ENCODE measurements around the gene VAV1.
"Not testable (repeated sequence)": the region's sequence is repeated elsewhere in the genome, so short reads cannot be mapped to it uniquely, and the experiment has no call there.

Gene VAV1

DNA sequence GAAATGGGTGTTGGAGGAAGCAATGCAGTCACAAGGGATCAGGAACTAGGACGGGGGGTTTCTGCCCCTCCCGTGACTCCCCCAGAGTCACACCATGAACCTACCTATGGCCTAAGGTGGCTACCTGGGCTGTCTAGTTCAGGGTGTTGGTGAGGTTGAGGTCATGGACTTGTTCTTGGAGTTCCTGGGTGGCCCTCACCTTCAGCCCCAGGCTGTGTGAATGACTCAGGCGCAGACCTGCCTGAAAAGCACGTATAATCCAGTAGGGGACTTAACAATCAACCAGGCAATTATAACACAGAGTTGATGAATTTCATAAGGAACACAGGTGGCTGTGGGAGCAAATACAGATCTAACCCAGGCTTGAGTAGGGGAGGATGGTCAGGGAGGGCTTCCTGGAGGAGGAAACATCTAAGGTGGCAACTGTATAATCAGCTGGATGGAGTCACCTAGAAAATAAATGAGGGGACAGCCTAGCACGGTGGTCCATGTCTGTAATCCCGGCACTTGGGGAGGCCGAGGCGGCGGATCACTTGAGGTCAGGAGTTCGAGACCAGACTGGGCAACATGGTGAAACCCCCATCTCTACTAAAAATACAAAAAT is 89.3 kb downstream of the VAV1 start:
- DNase-seq: no peak

DNA sequence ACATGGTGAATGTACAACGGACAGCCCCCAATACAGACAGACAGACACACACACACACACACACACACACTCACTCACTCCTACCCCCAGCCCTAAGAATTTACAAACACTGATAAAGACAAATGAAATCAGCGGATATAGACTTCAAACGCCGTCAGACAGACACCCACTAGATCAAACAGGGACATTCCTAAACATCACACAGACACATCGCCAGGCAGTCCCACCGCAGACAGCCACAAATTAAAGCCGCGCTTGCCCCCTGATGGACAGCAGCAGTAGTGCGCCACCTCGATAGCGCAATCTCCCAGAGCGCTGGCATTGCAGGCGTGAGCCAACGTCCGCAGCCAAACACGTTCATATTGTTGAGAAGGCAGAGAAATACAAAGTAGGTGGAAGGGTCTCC is 90.2 kb downstream of the VAV1 start:
- peak; percentile 95 for DNase-seq

DNA sequence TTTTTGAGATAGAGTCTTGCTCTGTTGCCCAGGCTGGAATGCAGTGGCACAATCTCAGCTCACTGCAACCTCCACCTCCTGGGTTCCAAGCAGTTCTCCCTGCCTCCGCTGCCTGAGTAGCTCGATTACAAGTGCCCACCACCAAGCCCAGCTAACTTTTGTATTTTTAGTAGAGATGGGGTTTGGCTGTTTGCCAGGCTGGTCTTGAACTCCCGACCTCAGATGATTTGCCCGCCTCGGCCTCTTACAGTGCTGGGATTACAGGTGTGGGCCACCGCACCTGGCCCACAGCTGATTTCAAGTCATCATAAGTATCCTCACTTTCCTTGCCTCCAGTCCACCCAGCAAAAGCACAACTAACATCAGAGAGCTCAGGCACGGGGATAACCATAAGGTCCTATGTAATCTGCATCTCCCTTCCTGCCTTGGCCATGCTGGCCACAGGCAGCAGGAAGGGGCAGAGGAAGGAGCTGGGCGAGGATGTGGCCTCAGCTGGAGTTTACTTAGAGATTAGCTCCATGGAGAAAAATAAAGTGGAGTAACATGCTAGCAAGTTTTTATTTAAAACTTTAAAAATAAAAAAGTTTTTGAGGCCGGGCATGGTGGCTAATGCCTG is 91.9 kb downstream of the VAV1 start:
- DNase-seq: no peak

DNA sequence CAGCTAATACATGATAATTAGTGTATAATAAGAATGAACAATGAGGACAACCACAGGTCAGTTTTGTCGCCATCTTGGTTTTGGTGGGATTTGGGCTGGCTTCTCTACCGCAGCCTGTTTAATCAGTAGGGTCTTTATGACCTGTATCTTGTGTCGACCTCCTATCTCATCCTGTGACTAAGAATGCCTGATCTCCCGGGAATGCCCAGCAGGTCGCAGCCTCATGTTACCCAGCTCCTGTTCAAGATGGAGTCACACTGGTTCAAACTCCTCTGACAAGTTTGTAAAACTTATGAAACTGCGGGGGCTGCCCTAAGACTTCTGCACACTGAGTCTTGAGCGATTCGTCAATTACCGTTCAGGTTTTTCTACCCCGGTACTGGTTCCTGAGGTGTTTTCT is 93.3 kb downstream of the VAV1 start:
- no peak for DNase-seq

DNA sequence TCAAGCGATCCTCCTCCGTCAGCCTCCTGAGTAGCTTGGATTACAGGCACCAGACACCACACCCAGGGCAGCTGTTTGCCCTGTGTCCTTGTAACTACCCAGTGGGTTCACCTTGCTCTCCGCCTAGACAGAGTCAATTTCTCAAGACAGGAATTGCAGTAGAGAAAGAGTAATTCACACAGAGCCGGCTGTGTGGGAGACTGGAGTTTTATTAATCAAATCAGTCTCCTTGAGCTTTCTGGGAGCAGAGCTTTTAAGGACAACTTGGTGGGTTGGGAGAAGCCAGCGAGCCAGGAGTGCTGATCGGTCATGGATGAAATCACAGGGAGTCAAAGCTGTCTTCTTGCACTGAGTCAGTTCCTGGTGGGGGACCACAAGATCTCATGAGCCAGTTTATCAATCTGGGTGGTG is 94.2 kb downstream of the VAV1 start:
- DNase-seq: no peak

DNA sequence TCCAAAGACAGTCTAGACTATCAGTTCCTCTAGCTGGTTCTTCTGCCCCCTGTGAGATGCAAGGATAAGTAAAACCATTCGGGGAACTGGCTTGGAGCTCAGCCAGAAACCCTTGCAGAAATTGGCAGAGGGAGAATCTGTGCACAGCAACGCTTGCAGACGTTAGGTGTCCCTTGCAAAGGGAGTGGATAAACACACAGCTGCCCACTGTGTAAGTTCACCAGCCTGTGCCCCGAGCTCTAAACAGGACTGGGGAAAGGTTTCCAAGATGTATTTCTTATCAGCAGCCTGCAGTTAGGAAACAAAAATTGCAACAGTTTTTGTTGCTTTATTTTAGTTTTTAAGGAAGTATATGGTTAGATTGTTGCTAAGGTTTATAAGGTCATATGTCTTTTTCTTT is 95.8 kb downstream of the VAV1 start:
- no peak for DNase-seq

DNA sequence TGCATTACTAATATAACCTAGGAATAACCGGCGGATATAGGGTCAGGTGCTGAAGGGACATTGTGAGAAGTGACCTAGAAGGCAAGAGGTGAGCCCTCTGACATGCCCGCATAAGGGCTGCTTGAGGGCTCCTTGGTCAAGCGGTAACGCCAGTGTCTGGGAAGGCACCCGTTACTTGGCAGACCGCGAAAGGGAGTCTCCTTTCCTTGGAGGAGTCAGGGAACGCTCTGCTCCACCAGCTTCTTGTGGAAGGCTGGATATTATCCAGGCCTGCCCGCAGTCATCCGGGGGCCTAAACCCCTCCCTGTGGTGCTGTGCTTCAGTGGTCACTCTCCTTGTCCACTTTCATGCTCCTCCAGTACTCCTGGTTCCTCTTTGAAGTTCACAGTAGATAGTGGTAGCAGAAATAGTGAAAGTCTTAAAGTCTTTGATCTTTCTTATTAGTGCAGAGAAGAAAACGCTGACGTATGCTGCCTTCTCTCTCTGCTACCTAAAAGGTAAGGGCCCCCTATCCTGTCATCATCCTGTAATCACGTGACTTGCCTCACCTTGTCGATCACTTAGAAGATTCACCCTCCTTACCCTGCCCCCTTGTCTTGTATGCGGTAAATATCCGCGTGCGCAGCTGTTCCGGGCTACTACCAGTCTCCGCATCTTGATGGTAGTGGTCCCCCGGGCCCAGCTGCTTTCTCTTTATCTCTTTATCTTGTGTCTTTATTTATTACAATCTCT is 96.8 kb downstream of the VAV1 start:
- DNase-seq: not testable (repeated sequence)

DNA sequence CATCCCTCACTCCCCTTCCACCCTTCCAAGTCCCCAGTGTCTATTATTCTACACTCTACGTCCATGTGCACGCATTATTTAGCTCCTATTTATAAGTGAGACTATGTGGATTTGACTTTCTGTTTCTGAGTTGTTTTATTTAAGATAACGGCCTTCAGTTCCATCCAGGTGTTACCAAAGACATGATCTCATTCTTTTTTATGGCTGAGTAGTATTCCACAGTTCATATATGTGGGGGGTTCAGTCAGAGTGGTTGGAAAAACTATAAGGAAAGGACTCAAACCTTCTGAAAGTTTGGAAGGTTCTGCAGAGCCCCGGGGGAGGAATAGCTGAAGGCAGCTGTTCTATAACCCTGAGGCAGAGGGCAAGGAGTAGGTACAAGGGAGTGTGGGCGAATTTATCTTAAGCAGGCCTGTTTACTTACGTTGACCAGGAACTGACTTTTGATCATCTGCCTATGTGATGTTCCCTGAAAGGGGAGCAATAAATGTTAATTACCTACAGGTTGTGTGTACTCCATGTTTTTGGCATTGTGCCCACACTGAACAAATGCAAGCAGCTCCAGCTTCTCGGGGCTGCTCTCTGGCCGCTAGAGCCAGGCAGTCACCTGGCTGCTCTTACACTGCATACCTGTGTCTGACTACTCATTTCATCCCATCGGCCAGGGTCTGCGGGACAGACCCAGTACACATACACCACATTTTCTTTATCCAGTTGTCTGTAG is 101.4 kb downstream of the VAV1 start:
- DNase-seq: no peak

DNA sequence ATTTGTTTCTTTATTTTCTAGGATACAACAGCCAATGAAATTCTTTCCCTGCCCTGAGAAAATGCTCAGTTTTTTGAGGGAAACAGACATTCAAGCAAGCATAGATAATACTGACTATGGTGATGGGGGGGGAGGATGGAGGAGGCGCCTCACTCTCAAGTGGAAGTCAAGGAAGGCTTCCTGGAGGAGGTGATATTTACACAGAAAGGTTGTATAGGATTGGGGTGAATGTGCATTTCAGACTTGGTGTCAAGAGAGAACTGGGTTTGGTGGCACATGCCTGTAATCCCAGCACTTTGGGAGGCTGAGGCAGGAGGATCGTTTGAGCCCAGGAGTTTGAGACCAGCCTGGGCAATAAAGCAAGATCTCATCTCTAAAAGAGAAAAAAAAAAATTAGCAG is 102.7 kb downstream of the VAV1 start:
- no peak for DNase-seq

DNA sequence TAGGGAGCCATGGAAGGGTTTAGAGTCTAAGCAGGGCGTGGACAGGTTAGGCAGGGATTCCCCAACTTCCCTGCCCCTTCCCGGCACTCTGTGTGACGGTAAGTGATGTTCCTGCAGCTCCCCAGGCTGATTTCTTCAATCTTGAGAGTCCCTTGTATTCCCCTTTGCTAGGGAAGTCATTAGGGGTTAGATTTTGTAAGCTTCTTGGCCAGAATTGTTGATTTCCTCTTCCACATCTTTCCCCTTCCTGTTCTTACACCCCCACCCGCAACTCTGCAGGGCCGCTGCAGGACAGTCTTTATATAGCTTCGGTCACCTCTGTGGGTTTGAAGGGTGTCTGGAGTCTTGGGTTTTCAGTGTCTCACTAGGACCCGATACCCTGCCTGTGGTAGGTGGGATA is 104.2 kb downstream of the VAV1 start:
- no peak for DNase-seq

DNA sequence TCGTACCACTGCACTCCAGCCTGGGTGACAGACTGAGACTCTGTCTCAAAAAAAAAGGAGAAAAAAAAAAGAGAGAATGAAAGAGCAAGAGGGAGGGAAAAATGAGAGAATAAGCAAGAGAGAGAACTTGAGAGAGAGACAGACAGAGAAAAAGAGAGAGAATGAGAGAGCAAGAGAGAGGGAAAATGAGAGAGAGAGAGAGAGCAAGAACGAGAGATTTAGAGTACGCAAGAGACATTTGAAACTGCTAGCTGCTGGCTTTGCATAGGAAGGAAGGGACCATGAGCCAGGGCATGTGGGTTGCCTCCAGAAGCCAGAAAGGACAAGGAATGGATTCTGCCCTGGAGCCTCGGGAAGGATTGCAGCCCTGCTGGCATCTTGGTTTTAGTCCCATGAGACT is 105.3 kb downstream of the VAV1 start:
- DNase-seq: no peak

DNA sequence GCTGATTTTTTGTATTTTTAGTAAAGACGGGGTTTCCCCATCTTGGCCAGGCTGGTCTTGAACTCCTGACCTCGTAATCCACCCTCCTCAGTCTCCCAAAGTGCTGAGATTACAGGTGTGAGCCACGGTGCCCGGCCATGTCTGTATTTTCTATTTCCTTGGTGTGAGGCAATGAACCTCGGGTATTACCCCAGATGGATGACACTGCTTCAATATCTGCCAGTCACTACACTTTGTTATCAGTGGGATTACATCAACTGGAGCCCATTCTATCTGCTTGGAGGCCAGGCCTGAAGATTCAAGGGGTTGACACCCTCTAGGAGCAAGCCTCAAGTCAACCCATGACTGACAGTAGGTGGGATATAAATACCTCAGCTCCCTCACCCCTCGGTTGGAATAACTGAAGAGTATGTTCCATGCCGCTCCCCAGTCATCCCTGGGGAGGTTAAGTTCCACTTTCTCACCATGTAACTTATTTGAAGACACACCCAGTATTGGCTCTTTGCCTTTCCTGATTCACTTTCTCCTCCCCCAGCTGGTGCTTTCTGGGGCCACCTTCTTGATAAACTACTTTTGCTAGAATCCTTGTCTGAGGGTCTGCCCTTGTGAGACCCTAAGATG is 113.9 kb downstream of the VAV1 start:
- DNase-seq: no peak

DNA sequence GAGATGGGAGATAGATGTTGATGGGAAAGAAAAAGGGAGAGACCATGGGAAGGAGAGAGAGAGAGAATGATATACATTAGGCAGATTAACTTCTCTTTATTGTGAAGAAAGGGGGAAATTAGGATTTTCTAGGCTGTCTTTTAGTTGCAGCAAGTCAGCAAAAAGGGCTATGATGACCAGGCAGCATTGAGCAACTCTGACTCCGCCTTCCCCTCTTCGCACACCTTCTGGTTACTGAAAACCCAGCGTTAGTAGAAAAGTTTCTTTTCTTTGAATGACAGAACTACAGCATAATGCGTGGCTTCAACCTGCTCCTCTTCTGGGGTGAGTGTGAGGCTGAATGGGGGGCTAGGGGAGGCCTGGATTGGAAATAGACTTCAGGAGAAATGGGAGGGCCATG is 114.8 kb downstream of the VAV1 start, which contains the start of gene ADGRE1:
Gene ADGRE1, plus strand, starts transcription at position 264 of the 400 bp plus-strand sequence. Its CDS starts 30 bp downstream, at position 294.
- no peak for DNase-seq

DNA sequence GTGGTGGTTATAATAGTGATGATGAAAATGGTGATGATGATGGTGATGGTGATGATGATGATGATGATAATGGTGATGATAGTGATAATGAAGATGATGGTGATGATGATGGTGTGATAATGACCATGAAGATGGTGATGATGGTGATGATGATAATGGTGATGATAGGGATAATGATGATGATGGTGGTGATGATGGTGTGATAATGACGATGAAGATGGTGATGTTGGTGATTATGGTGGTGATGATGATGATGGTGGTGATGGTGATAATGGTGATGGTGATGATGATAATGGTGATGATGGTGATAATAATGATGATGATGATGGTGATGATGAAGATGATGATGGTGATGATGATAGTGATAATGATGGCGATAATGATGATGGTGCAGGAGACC is 116.5 kb downstream of the VAV1 start:
- DNase-seq: no peak

DNA sequence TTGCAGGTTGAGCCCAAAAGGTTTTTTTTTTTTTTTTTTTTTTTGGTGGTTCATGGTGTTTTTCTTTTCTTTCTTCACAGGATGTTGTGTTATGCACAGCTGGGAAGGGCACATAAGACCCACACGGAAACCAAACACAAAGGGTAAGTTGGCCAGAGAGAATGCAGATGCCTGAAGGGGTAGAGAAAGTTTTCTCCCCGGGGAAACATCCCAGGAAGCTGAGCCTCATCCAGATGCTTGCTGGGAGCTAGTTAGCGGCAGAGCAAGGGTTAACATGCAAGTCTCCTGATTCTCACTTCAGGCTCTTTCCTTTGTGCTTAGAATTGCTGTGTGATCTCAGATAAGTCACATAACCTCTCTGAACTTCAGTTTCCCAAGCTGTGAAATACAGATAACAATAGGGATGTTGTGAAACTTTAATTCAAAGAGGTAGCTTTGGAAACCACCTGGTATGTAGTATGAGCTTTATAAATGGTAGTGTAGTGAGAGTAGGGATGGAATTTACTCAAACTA is 117.9 kb downstream of the VAV1 start:
- DNase-seq: no peak

DNA sequence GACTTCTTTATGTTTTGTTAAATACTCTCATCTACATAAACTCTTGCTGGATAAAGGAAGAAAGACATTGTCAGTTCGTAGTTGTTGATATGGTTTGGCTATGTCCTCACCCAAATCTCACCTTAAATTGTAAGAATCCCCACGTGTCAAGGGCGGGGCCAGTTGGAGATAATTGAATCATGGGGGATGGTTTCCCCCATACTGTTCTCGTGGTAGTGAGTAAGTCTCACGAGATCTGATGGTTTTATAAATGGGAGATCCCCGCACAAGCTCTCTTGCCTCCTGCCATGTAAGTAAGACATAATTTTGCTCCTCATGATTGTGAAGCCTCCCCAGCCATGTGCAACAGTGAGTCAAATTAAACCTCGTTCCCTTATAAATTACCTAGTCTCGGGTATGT is 118.4 kb downstream of the VAV1 start:
- DNase-seq: peak; percentile 69

DNA sequence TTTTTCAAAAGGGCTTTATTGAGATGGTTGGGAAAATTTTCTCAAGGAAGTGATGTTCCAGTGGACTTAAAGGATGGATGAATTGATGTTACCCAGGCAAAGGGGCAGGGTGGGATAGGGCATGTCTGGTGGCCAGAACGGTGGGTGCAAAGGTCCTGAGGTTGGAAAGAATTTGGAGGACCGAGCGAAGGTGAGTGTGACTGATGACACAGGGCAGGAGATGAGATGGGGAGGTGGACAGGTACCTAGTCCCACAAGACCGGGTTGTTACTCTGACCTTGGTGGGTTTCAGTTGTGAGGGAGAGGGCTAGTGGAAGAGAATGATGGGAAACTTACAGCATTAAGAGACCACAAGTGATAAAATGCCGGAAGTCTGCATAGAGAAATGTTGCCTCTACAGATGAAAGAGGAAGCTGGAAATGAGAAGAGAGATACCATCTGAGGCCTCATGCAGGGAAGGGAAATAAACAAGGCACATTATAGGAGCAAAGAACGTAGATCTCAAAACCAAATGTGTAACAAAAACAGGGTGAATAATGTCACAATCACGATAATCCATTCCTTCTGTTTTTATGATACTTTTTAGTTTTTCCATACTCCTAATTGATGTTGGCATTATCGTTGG is 119.4 kb downstream of the VAV1 start:
- DNase-seq: no peak

DNA sequence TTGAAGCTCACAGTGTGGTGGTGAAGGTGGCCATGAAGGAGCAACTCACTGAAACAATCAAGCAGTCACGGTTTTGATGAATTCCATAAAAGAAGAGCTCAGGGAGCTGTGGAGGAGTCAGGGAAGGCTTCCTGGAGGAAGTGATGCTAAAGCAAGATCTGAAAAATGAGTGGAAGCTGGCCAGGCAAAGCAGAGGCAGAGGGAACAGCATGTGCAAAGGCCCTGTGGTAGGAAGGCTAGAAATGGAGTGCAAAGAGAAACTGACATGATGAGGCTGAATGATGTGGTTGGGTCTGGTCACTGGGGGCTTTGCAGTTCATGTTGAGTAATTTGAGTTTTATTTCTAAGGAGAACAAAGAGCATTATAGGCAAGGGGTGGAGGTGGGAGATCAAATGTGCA is 121.8 kb downstream of the VAV1 start:
- no peak for DNase-seq

DNA sequence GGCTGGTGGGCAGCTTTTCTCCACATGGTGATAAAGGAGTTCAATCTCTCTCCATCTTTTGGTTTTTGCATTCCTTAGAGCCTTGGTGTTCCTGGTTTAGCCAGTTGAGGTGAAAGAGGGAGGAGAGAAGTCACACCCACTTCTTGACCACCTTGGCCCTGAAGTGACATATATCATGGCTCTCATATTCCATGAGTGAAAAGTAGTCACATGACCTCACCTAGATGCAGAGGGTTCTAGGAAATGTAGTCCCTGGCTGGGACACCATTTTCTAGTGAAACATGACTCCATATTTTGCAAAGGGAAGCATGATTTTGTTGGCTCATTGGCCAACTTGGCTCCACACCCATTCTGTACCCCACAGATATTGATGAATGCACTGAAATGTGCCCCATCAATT is 130.9 kb downstream of the VAV1 start:
- DNase-seq: no peak

DNA sequence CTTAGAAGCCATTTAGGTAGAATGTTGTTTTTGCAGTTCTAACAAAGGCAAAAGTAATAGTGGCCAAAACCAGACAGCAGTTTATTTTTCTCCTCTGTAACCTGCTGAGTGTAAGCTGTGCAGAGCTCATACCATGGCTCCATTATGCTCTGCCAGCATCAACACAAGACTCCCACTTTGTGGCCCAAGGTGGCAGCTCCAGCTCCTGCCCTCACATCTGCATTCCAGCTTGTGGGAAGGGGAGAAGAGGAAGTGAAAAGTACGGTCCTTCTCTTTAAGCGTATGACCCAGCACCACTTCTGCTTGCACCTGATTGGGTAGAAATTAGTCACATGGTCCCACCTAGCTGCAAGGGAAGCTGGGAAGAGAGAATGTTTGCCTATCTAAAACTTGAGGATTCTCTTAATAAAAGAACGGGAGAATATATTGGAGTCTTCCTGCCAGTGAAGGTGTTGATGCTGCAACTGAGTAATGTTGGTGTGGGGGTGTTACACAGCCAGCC is 134.1 kb downstream of the VAV1 start:
- DNase-seq: no peak
